Endothelial cell (in vitro differentiated cells): ENCODE measurements around the gene CHMP2A. TPM values are rescaled to one million over a fixed set of nuclear protein-coding genes. Genes with fewer than 3 reads are reported as not detected.

Experiments
- DNase-seq: peaks from one replicate; pipeline ENCODE4 v3.0.0; 2021; ENCODE audit warnings: low spot score
- H3K27ac Mint-ChIP-seq: one replicate; pipeline ENCODE4 v1.8.0; 2021; ENCODE audit warnings: mixed read lengths, inconsistent platforms; ENCODE audit not compliant: unreplicated experiment
- H3K27me3 Mint-ChIP-seq: one replicate; pipeline ENCODE4 v1.8.0; 2021; ENCODE audit warnings: mild to moderate bottlenecking, moderate library complexity, mixed read lengths, inconsistent platforms; ENCODE audit not compliant: unreplicated experiment
- H3K36me3 Mint-ChIP-seq: one replicate; pipeline ENCODE4 v1.8.0; 2021; ENCODE audit warnings: mild to moderate bottlenecking, low read depth, mixed read lengths, inconsistent platforms; ENCODE audit not compliant: unreplicated experiment
- H3K4me1 Mint-ChIP-seq: one replicate; pipeline ENCODE4 v1.8.0; 2021; ENCODE audit warnings: mild to moderate bottlenecking, mixed read lengths, inconsistent platforms; ENCODE audit not compliant: unreplicated experiment
- H3K4me3 Mint-ChIP-seq: one replicate; pipeline ENCODE4 v1.8.0; 2021; ENCODE audit warnings: mild to moderate bottlenecking, mixed read lengths, inconsistent platforms; ENCODE audit not compliant: unreplicated experiment
- H3K9me3 Mint-ChIP-seq: one replicate; pipeline ENCODE4 v1.8.0; 2021; ENCODE audit warnings: mixed read lengths, inconsistent platforms; ENCODE audit not compliant: unreplicated experiment
- CTCF ChIP-seq: fragments of 200-600 bp; sonication (generic); IDR thresholded peaks from one replicate; pipeline ENCODE4 v1.5.0; 2021; ENCODE audit warnings: antibody characterized with exemption; ENCODE audit not compliant: unreplicated experiment
- total RNA-seq: library from RNA; stranded (reverse); fragmentation: NEBNext Ultra II Directional; extraction: Animal tissue kit (Norgen Biotek cat#: 25700); gene quantifications from one replicate; pipeline ENCODE4 v1.2.1, GENCODE V29; 2021; ENCODE audit not compliant: unreplicated experiment

CHMP2A gene
- total RNA-seq, 1 donor from 2014 or later, result 130 TPM

- peak; percentile 78 for DNase-seq
- Mint-ChIP-seq H3K27me3 (peaks cover 8% of the 10 kb centered on the region), H3K27ac (peak overlapping the region; percentile 93), H3K9me3 (no peaks in the 10 kb centered on the region), H3K4me1 (peaks cover 2% of the 10 kb centered on the region), H3K36me3 (no peaks in the 10 kb centered on the region), H3K4me3 (peak overlapping the region; percentile 65)
- no peak for TF ChIP-seq CTCF
These were observed 16.4 kb downstream of the CHMP2A start for GRCh38 chr19:58538257-58539168.

GRCh38 chr19:58536852-58537798 lies 17.8 kb downstream of the CHMP2A start:
- Mint-ChIP-seq H3K4me3 (no peak overlapping the region), H3K9me3 (no peaks in the 10 kb centered on the region), H3K27me3 (peaks cover 6% of the 10 kb centered on the region), H3K27ac (peak overlapping the region; percentile 57), H3K4me1 (peaks cover 2% of the 10 kb centered on the region), H3K36me3 (no peaks in the 10 kb centered on the region)
- DNase-seq, result no peak
- TF ChIP-seq CTCF, result no peak

GRCh38 chr19:58535857-58536256 lies 19.0 kb downstream of the CHMP2A start:
- no peak overlapping the region for H3K27ac Mint-ChIP-seq
- no peak overlapping the region for H3K4me3 Mint-ChIP-seq
- H3K9me3 Mint-ChIP-seq, result no peaks in the 10 kb centered on the region
- peaks cover 2% of the 10 kb centered on the region for H3K4me1 Mint-ChIP-seq
- TF ChIP-seq CTCF, result no peak
- no peak for DNase-seq
- H3K27me3 Mint-ChIP-seq, result peaks cover 6% of the 10 kb centered on the region
- no peaks in the 10 kb centered on the region for H3K36me3 Mint-ChIP-seq

GRCh38 chr19:58531034-58531840 lies 23.7 kb downstream of the CHMP2A start:
- Mint-ChIP-seq H3K9me3 (no peaks in the 10 kb centered on the region), H3K27ac (no peak overlapping the region), H3K4me3 (no peak overlapping the region), H3K36me3 (no peaks in the 10 kb centered on the region), H3K4me1 (no peaks in the 10 kb centered on the region), H3K27me3 (peaks cover 9% of the 10 kb centered on the region)
- DNase-seq, result no peak
- no peak for TF ChIP-seq CTCF
